GM18861 (cell line): ENCODE measurements around the gene SCTR.

ENCODE experiments used
- ATAC-seq: cut with Tn5 transposase; IDR thresholded peaks from one replicate; pipeline ENCODE4 v1.9.1; 2021; ENCODE audit not compliant: unreplicated experiment

The SCTR gene

DNA sequence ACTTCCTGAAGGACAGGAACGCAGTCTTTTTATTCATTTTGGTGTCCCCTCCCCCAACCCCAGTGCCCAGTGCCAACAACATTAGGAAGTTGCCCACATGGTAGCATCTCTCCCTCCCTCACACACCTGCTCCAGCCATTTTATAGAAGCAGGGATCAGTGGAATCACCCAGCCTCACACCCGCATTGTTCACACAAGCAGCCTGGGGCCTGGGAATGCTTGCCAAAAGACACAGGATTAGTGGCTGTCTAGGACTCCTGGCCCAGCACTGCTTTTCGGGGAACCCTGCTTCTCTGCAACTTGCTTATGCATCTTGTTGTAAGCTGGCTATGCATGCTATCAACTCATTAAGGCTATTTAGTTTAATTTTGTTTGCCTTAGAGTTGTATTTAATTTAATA lies 74.8 kb downstream of the SCTR start:
- no peak for ATAC-seq

DNA sequence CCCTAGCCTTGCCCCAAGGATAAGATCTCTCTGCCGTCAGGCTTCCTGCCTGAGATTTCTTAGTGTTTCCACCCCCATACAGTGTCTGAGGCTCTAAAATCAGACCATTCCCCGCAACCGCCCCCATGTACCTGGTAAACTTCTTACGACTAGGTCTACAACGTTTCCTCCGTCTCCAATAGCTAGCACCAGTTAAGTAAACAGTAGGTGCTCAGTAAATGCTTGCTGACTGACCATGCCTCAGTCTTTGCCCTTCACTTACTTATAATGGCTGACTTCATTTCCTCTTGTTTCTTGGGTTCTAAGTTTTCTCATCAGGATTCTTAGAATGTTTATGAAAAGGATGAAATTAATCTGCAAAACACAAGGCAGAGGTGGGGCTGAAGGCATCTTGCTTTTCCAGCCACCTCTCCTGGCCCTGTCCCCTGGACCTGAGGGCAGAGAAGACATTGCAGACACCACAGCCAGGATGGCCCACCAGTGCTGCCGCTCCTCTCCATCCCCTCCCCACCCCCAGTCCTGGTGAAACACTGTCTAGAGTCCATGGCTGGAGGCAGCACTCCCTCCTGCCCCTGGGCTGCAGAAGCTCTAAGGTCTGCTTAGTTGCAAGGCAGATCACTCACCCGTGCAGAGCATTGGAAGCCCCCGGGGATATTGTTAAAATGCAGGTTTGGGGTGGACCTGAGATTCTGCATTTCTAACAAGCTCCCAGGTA lies 75.7 kb downstream of the SCTR start:
- ATAC-seq = no peak

DNA sequence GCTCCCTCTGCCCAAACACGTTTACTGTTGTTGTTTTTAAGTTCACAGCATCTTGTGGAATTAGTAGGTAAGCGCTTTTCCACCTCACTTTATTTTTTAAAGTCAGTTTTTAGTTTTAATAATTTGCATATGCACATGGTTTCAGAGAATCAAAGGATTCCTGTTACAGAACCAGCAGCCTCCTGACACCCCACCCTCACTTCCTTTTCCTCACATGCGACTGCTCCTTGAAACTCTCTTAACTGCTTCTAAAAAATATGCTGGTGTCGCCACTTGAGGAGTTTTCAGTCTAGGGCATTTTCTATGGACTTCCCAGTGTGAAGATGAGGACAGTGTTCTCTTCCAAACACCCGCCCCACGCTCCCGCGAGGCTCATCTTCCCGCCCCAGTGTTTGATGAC lies 78.2 kb downstream of the SCTR start:
- no peak for ATAC-seq

DNA sequence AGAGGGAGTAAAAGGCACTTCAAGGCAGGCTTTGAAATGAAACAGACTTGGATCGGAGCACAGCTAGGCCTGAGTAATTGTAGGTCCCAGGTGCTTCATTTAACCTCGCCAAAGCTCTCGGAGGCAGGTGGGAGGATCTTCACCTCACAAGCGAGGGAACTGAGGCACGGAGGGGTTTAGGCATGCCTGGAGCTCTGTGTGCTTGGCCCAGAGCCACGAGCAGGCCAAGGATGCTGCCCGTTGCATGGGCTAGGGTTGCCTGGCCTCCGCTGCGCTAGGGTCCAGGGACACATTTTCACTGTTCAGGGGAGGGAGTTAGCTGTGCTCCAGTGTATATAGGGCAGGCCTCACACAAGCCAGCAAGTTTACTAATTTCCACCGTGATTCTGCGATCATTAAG lies 81.4 kb downstream of the SCTR start:
- no peak for ATAC-seq

DNA sequence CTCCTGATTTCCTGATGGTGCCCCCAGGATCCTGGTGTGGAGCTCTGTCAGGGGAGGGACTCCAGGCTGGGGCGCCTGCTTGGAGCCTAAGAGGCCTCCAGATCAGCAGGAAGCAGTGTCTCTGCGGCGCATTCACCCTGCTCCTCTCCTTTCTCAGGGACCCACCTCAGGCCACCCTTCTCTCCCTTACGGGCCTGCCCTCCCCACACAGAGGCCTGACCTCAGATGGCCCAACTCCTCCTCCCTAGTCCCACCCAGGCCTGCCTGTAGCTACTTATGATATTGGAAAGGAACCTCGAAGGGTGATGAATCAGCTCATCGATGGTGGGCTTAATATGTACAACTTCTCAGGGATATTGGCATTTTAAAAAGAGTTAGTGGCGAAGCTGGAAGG lies 82.1 kb downstream of the SCTR start:
- no peak for ATAC-seq

DNA sequence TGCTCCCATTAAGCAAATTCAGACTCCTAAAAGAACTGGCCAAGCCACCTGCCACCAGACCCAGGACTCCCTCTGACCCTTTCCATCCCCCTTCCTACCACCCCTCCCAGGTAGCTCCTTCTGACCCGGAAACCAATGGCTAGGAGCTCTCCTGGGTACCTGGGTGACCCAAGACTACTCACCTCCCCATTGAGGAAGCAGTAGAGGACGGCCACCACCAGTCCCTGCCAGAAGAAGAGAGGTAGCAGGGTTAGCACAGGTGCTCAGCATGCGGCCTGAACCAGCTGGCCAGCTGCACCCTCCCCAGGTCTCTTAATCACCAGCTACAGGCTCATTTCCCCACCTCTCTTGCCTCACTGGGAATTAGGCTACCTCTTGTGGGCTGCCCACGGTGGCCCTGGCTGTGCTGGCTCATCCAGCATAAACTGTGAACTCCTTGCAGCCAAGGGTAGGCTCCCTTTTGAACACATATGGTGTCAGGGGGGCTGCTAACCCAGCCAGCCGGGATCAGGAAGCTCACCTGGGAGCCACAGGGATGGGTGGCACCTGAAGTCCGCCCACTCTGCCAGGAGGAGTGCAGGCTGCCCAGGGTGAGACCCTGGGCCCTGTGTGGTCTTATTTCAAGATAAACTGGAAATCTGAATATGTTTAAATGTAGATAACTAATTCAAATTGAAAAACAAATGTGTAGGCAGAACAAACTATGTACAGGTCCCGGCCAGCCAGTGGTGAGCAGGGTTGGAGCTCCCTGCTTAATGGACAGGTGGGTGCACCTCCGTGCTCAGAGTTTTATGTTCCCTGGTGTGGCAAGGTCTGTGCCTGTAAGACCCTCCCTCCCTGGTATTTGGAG lies 82.7 kb downstream of the SCTR start:
- no peak for ATAC-seq

DNA sequence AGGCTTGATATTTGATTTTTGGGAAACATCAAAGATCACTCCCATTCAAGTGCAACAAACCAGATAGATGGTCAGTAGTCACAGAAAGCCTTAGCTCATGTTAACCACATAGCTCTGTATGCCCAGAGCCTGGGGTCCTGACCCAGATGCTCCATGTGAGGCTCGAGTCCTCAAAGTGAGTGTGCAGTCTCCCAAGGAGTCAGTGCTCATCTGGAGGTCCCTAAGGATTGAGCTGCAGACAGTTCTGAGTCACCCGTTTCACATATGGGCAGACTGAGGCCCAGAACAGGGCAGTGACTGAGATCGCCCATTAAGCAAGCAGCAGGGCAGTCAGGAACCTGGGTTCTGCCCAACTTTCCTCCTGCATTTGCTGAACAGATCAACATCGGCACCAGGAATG lies 83.4 kb downstream of the SCTR start:
- ATAC-seq = no peak

DNA sequence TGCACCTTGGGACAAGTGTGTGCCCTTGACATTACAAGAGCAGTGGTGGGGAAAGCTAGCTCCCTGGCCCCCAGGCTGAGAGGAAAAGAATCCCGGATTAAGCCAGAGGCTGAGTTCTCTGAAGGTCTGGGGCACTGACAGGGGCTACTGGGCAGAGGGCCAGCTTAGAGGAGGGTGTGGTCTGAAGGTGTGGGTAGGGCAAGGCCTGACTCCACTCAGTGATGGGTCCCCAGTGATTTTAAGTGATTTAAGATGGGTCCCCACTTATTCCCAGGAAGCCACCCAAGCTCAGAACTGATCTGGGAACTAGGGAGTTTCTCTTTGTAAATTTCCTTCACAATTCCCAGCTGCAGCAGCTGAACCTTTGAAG lies 83.8 kb downstream of the SCTR start:
- no peak for ATAC-seq

DNA sequence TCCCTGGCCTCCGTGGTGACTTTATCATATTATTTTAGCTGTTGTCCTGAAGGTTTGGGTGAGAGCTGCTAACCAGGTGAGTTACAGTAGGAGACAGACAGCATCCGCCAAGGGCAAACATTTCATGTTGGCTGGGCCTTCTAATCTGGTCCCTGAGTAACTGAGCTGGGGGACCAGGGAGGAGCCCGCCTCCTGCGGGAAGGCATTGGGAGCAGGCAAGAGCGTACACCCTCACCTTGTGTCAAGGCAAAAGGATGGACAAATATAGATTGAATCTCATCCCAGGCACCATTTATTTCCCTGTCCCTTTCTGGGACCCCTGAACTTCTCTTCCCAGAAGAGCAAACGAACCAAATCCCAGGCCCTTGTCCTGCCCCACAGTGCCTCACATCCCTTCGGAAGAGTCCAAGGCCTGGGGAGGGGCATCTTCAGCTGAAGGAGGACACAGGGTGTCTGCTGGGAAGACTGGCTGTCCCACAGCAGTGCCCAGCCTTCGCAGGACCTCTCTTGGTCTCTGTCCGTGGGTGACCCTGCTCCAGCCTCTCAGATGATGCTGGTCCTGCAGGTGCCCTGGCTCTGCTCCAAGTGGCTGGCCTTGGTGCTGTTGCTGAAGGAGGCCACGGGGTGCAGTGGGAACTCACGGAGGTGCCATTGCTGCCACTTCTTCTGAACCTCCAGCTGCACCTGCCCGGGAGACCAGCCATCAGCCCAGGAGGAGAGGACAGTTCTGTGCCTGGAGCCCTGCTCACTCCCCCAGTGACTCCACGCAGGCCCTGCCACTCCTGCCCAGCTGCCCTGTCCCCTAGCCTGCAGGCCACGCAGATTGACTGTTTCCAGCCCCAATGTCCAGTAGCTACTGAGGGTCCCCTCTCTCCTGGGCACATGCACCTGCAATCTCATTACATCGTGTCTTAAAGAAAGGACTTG lies 84.4 kb downstream of the SCTR start:
- ATAC-seq = no peak

DNA sequence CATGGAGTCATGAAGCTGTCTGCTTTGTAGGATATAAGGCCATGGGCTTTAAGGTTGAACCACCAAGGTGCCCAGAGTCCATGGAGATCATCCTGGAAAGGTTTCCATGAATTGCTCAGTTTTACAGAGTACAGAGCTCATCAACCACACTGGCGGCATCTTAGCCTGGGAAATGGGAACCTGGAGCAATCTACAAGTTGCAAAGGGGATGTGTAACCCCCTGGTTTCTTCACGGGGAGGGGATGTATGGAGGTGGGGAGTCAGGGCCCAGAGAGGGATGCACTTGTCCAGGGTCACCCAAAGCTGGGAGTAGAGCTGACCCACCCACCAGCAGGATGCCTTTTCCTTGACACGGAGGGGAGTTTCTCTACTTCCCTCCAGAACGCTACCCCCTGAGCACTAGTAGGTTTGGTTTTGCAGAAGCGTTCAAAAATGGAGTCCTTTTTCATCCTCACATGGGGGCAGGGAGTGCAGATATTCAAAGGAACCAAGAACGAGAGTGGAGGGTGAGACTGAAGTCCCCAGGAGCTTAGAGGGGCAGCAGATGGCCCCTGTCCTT lies 85.5 kb downstream of the SCTR start:
- no peak for ATAC-seq

DNA sequence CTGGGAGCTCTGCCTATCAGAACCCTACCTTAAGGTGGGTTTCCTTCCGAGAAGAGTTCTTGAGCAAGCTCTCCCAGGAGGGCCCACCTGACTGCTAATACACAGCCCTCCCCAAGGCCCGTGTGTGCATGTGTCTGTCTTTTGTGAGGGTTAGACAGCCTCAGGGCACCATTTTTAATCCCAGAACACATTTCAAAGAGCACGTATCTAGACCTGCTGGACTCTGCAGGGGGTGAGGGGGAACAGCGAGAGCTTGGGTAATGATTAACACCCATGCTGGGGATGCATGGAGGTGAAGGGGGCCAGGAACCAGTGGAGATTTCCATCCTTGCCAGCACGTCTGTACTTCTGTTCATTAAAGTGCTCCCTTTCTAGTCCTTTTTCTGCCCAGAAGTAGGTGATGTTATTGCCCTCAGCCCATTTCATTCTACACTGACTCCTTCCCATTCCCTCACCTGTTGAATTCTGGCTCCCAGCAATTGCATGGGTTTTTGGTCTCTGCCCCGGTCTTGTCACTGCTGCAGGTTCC lies 86.1 kb downstream of the SCTR start:
- no peak for ATAC-seq

DNA sequence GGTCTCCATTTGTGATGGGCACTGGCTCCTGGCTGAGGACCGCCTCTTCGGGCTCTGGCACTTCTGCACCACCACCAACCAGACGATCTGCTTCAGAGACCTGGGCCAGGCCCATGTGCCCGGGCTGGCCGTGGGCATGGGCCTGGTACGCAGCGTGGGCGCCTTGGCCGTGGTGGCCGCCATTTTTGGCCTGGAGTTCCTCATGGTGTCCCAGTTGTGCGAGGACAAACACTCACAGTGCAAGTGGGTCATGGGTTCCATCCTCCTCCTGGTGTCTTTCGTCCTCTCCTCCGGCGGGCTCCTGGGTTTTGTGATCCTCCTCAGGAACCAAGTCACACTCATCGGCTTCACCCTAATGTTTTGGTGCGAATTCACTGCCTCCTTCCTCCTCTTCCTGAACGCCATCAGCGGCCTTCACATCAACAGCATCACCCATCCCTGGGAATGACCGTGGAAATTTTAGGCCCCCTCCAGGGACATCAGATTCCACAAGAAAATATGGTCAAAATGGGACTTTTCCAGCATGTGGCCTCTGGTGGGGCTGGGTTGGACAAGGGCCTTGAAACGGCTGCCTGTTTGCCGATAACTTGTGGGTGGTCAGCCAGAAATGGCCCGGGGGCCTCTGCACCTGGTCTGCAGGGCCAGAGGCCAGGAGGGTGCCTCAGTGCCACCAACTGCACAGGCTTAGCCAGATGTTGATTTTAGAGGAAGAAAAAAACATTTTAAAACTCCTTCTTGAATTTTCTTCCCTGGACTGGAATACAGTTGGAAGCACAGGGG lies 87.1 kb downstream of the SCTR start:
- no peak for ATAC-seq

DNA sequence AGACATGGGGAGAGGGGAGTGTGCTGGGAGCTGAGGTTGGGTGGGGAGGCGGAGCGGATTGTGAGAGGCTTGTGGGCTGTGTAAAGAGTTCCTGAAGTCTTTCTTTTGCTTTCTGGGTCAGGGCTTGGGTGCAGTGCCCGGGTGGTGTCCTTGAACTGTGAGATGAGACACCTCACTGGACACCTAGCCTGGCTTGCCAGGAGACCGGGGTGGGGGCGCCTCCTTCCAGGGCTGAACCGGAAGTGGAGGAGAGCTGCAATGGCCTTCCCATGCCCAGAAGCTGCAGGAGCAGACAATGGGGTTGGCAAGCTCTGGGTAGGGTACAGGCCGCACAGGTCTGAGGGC lies 88.4 kb downstream of the SCTR start:
- no peak for ATAC-seq

DNA sequence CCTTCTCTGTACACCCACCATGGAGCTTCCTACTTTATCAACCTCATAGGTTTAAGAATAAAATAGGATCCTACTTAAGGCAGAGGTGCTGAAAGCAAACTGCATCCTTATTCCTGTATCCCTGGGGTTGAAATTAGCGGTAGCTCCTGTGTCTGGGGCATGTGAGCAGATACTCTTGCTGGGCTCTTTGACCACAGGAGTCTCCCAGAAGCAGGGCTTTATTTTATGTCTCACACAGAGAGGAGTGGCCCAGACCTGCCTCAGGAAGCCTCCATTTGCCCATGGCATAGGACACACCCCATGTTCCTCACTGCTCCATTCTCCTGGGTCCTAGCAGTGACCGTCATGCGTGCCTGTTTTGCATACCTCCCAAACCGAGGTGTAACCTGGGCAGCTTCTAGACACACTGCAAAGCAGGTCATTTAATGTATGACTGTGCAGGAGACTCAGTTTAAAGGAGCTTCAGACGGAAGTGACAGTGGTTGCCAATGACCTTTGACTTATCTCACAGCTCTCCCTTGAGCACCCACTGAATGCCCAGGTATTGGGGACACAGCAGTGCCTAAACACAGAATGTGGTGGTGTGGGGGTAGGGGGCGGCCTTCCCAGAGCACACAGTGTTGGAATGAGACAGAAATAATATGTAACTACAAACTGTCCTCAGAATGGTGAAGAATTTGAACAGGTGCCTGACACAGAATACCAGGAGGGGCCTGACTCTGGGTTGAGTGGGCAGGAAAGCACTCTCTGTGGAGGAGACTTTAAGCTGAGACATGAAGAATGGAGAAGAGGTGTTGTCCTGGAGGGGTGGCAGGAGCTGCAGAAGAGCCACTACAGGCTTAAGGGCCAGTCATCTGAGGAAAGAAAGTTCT lies 89.0 kb downstream of the SCTR start:
- ATAC-seq = no peak

DNA sequence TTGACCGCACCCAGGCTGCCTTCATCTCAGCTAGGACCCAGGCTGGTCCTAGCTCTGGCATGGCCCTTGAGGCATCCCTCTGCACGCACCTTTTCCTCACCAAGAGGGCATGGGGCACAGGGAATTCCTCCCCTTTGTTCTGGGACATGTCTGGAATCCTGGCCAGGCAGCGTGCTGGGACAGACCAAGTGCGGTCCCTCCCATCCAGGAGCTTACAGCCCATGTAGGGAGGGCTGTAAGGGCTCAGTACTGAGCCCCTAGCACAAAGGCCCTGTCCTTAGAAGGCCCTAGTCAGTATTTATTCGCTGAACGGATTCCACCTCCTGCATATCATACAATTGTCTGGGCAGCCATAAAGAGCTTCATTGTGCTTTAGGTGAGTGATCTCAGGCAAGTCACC lies 89.6 kb downstream of the SCTR start:
- ATAC-seq = no peak

DNA sequence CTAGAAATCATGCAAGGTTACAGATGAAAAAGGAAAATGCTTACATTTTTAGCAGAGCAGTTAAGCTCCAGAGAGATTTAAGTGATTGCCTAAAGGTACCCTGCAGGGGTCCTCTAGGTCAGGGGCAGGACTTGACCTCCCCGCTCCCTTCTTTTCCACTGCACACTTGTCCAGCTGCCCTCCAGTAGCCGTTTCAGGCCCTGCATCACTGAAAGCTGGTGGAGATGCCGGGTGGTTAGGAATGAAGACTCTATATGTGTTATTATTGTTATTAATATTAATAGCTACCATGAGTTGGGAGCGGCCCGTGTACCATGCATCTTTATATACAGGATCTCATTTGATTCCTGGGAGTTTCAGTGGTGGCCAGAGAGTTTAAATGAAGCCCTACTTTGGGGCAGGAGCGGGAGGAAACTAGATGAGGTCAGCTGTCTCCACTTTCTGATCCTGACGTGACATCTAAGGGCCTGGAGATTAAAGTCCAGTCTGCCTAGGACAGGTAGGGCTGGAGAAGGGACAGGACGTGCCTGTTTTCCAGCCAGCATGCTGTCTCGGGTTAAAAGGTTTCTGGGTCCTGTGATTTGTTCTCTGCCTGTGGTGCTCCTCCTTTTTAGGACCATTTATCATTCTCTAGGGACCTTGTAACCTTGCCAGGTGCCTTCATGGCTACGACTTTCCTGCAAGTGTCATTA lies 90.5 kb downstream of the SCTR start:
- ATAC-seq = no peak

DNA sequence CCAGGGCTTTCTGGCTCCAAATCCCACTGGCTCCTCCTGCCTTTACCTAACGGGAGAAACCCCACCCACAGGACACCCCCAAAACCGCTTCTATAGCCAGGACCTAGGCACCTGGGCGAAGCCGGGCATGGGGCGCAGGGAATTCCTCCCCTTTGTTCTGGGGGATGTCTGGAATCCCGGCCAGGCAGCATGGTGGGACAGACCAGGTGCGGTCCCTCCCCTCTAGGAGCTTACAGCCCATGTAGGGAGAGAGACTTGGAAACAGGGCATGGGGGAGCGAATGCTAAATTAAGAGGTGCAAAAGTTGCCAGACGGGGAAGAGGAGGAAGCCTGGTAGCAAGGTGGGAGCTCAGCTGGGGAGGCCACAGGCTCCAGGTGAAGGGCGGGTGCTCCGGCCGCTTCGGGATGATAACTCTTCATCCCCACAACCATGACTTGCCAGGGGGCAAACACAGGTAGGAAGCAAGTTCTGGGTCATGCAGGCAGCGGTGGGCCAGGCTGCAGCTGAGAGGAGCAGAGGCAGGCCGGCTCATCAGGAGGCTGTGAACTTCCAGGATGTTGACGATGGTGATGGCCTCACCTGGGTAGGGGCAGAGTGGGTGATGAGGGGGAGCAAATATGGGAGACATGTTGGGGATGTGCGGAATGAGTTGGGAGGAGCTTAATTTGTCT lies 91.3 kb downstream of the SCTR start:
- ATAC-seq = no peak
